ENCODE data around the gene BMP6. TPM values are rescaled to one million over a fixed set of nuclear protein-coding genes. Genes with fewer than 3 reads are reported as not detected.

The BMP6 gene
- polyA plus RNA-seq, 3 donors, result not detected

- DNase-seq, result no peak
- H3K4me2 ChIP-seq (replicated peaks; ENCODE audit: extremely low read depth, low read length, poor library complexity, severe bottlenecking), result no peak overlapping the region
- H3K4me3 ChIP-seq (replicated peaks in 1 of 3; ENCODE audit: low read depth in 2 of 3, low read length in 3 of 3), result no peak overlapping the region
- 60% methylated on average over 1 of the region's 1 CpG for WGBS (ENCODE audit: insufficient coverage)
- H3K36me3 ChIP-seq (replicated peaks in 1 of 2; ENCODE audit: control insufficient read depth in 1 of 2, insufficient read depth in 2 of 2, low read length in 2 of 2), result no peaks in the 10 kb centered on the region
- no peak overlapping the region for H3K27ac Mint-ChIP-seq
- H3K36me3 Mint-ChIP-seq, result no peaks in the 10 kb centered on the region
- no peak overlapping the region for H3K4me3 Mint-ChIP-seq
- H3K4me1 Mint-ChIP-seq, result no peaks in the 10 kb centered on the region
- H3K9ac ChIP-seq (ENCODE audit: insufficient read depth, low read length, poor library complexity, severe bottlenecking), result no peak overlapping the region
- H3K4me1 ChIP-seq (ENCODE audit: control insufficient read depth in 1 of 2, insufficient read depth in 2 of 2, low read length in 2 of 2), result no peaks in the 10 kb centered on the region
- no peaks in the 10 kb centered on the region for H3K9me3 ChIP-seq (replicated peaks in 1 of 2; ENCODE audit: control insufficient read depth in 1 of 2, insufficient read depth in 1 of 2, low read length in 2 of 2)
- H2AFZ ChIP-seq (ENCODE audit: insufficient read depth, low read depth, low read length, poor library complexity, severe bottlenecking), result no peak overlapping the region
- TF ChIP-seq, protein P1, sequence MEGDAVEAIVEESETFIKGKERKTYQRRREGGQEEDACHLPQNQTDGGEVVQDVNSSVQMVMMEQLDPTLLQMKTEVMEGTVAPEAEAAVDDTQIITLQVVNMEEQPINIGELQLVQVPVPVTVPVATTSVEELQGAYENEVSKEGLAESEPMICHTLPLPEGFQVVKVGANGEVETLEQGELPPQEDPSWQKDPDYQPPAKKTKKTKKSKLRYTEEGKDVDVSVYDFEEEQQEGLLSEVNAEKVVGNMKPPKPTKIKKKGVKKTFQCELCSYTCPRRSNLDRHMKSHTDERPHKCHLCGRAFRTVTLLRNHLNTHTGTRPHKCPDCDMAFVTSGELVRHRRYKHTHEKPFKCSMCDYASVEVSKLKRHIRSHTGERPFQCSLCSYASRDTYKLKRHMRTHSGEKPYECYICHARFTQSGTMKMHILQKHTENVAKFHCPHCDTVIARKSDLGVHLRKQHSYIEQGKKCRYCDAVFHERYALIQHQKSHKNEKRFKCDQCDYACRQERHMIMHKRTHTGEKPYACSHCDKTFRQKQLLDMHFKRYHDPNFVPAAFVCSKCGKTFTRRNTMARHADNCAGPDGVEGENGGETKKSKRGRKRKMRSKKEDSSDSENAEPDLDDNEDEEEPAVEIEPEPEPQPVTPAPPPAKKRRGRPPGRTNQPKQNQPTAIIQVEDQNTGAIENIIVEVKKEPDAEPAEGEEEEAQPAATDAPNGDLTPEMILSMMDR (IDR thresholded peaks at IDR 0.05), result no peak
- no peaks in the 10 kb centered on the region for H4K20me1 ChIP-seq (ENCODE audit: insufficient read depth, low read length)
- no peaks in the 10 kb centered on the region for H3K9me3 Mint-ChIP-seq
- no peaks in the 10 kb centered on the region for H3K79me2 ChIP-seq (ENCODE audit: insufficient read depth, low read length)
- no peak overlapping the region for H3K27ac ChIP-seq (ENCODE audit: low read depth in 1 of 2, low read length in 2 of 2)
- intact Hi-C loops (cut with micrococcal nuclease), result no loop called here
- H3K27me3 ChIP-seq (ENCODE audit: control insufficient read depth in 2 of 2, insufficient read depth in 2 of 2, low read length in 2 of 2), result peaks cover 0 to 3% of the 10 kb centered on the region in 2 donors
- peaks cover 0 to 2% (median 0%) of the 10 kb centered on the region in 3 donors for H3K27me3 Mint-ChIP-seq (ENCODE audit: low read depth in 3 of 3)
Measured at GRCh38 chr6:7916959-7917358, 191.1 kb downstream of the BMP6 start.

- no peaks in the 10 kb centered on the region for H3K9me3 Mint-ChIP-seq
- Histone ChIP-seq H3K27me3 (ENCODE audit: control insufficient read depth in 2 of 2, insufficient read depth in 2 of 2, low read length in 2 of 2) (peaks cover 0 to under 1% of the 10 kb centered on the region in 2 donors), H3K9me3 (replicated peaks in 1 of 2; ENCODE audit: control insufficient read depth in 1 of 2, insufficient read depth in 1 of 2, low read length in 2 of 2) (no peaks in the 10 kb centered on the region), H3K4me3 (replicated peaks in 1 of 3; ENCODE audit: low read depth in 2 of 3, low read length in 3 of 3) (no peak overlapping the region), H3K79me2 (ENCODE audit: insufficient read depth, low read length) (no peaks in the 10 kb centered on the region), H3K36me3 (replicated peaks in 1 of 2; ENCODE audit: control insufficient read depth in 1 of 2, insufficient read depth in 2 of 2, low read length in 2 of 2) (no peaks in the 10 kb centered on the region), H3K27ac (ENCODE audit: low read depth in 1 of 2, low read length in 2 of 2) (no peak overlapping the region), H2AFZ (ENCODE audit: insufficient read depth, low read depth, low read length, poor library complexity, severe bottlenecking) (no peak overlapping the region), H3K4me2 (replicated peaks; ENCODE audit: extremely low read depth, low read length, poor library complexity, severe bottlenecking) (no peak overlapping the region), H4K20me1 (ENCODE audit: insufficient read depth, low read length) (no peaks in the 10 kb centered on the region), H3K9ac (ENCODE audit: insufficient read depth, low read length, poor library complexity, severe bottlenecking) (no peak overlapping the region), H3K4me1 (ENCODE audit: control insufficient read depth in 1 of 2, insufficient read depth in 2 of 2, low read length in 2 of 2) (no peaks in the 10 kb centered on the region)
- no peak for DNase-seq
- intact Hi-C loops (cut with micrococcal nuclease), result no loop called here
- H3K4me3 Mint-ChIP-seq, result no peak overlapping the region
- WGBS (ENCODE audit: insufficient coverage), result 72% methylated on average over 5 of the region's 5 CpGs
- H3K36me3 Mint-ChIP-seq, result no peaks in the 10 kb centered on the region
- H3K27me3 Mint-ChIP-seq (ENCODE audit: low read depth in 3 of 3), result peaks cover 0 to 2% (median 0%) of the 10 kb centered on the region in 3 donors
- TF ChIP-seq, protein P1 (IDR thresholded peaks at IDR 0.05), result no peak
- H3K4me1 Mint-ChIP-seq, result no peaks in the 10 kb centered on the region
- H3K27ac Mint-ChIP-seq, result no peak overlapping the region
Measured at GRCh38 chr6:7917729-7918128, 191.8 kb downstream of the BMP6 start.

Data from CD14-positive monocyte (primary cell).